Small intestine (tissue), 7 donors: Measurements from ENCODE around the gene FAM3A. TPM values are rescaled to one million over a fixed set of nuclear protein-coding genes. Genes with fewer than 3 reads are reported as not detected.
"Not testable (repeated sequence)": the region's sequence is repeated elsewhere in the genome, so short reads cannot be mapped to it uniquely, and the experiment has no call there.

Experiments
- DNase-seq, 2 donors: peaks; one replicate each; pipeline versions ENCODE4 v3.0.0 to v3.0.0-alpha.2; 2013
- FAIRE-seq: peaks from 2 replicates; lab custom pipeline; 2012; peaks lifted over from hg19 to GRCh38; lab: Jason Lieb, UNC
- H3K27ac ChIP-seq, 3 donors: one replicate each; pipeline ENCODE4 v1.5.1; 2013; ENCODE audit warnings: low read length in 2 of 3, mild to moderate bottlenecking in 2 of 3, control low read depth in 1 of 3, inconsistent platforms in 1 of 3, low read depth in 1 of 3, moderate library complexity in 1 of 3
- H3K27me3 ChIP-seq, 3 donors: one replicate each; pipeline ENCODE4 v1.6.1; 2013; ENCODE audit warnings: low read length in 3 of 3, inconsistent platforms in 1 of 3; ENCODE audit not compliant: control insufficient read depth in 3 of 3, insufficient read depth in 3 of 3
- H3K36me3 ChIP-seq, 3 donors: one replicate each; pipeline ENCODE4 v1.6.1; 2013; ENCODE audit warnings: low read length in 3 of 3, inconsistent platforms in 1 of 3, low read depth in 1 of 3, mild to moderate bottlenecking in 1 of 3, moderate library complexity in 1 of 3; ENCODE audit not compliant: control insufficient read depth in 3 of 3, insufficient read depth in 2 of 3
- H3K4me1 ChIP-seq, 3 donors: one replicate each; pipeline ENCODE4 v1.6.1; 2013; ENCODE audit warnings: low read length in 2 of 3, inconsistent platforms in 1 of 3, low read depth in 1 of 3, mild to moderate bottlenecking in 1 of 3, moderate library complexity in 1 of 3; ENCODE audit not compliant: control insufficient read depth in 3 of 3, insufficient read depth in 2 of 3
- H3K4me3 ChIP-seq, 3 donors: one replicate each; pipeline ENCODE4 v1.5.1; 2013; ENCODE audit warnings: low read length in 3 of 3, control low read depth in 1 of 3, inconsistent platforms in 1 of 3, low read depth in 1 of 3, mild to moderate bottlenecking in 1 of 3, moderate library complexity in 1 of 3
- H3K9me3 ChIP-seq, 2 donors: one replicate each; pipeline ENCODE4 v1.6.1; 2013; ENCODE audit warnings: low read depth in 1 of 2, low read length in 1 of 2; ENCODE audit not compliant: control insufficient read depth in 2 of 2, insufficient read depth in 1 of 2
- WGBS, 3 donors: extraction: QIAGEN DNeasy Blood & Tissue Kit; methylation state at CpG; one replicate each; pipeline ENCODE4 v1.1.7; 2013; 5-methylcytosine and 5-hydroxymethylcytosine counted together
- polyA plus RNA-seq, 4 donors: library from polyadenylated mRNA; stranded (reverse) in 3 of 4; unstranded in 1 of 4; fragments of 200-250 nt in 3 of 4; fragments of 120-200 nt in 1 of 4; gene quantifications; one replicate each; pipeline versions ENCODE4 v1.2.1 to v1.2.3, GENCODE V29; 2013
- donor health status: healthy with polysubstance abuse.
- donor health status: control.
- donor health status: control.
- donor health status: Bipolar disorder and iron deficiency.
- donor health status: healthy.

FAM3A gene
- polyA plus RNA-seq, 4 donors, result 45.6 to 123 (median 90.1) TPM

- 85 to 91% (median 86%) methylated on average over 16 to 19 of the region's 19 CpGs for WGBS, 3 donors
Observed at GRCh38 chrX:154540897-154541535, 25.0 kb upstream of the FAM3A start.

DNA sequence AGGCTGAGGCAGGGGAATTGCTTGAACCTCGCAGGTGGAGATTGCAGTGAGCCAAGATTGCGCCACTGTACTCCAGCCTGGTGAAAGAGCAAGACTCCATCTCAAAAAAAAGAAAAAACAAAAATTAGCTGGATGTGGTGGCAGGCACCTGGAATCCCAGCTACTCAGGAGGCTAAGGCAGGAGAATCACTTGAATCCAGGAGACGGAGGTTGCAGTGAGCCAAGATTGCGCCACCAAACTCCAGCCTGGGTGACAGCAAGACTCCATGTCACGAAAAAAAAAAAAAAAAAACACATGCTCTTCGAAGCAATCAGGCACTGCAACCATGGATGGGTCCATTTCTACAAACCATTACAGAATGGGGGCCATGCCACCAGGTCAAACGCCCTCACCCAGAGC, 24.3 kb upstream of the FAM3A start:
- H3K27ac ChIP-seq, H3K27me3 ChIP-seq, H3K4me1 ChIP-seq, FAIRE-seq, H3K4me3 ChIP-seq, H3K9me3 ChIP-seq, DNase-seq: not testable (repeated sequence)
- WGBS, 3 donors, result 81 to 92% (median 88%) methylated on average over 5 to 7 of the region's 7 CpGs
- H3K36me3 ChIP-seq, result peaks cover 0 to 26% (median 0%) of the 10 kb centered on the region in 3 donors

More at GRCh38 chrX:154540897-154541535, 25.0 kb upstream of the FAM3A start:
- FAIRE-seq (no peak), DNase-seq (no peak)
- no peaks in the 10 kb centered on the region for H3K9me3 ChIP-seq
- peaks cover 0 to 2% (median 0%) of the 10 kb centered on the region in 3 donors for H3K4me1 ChIP-seq
- H3K27me3 ChIP-seq, result no peaks in the 10 kb centered on the region
- peak overlapping the region in 1 of 3 donors; percentile 67 for H3K27ac ChIP-seq
- no peak overlapping the region for H3K4me3 ChIP-seq
- H3K36me3 ChIP-seq, result peaks cover 0 to 20% (median 0%) of the 10 kb centered on the region in 3 donors

DNA sequence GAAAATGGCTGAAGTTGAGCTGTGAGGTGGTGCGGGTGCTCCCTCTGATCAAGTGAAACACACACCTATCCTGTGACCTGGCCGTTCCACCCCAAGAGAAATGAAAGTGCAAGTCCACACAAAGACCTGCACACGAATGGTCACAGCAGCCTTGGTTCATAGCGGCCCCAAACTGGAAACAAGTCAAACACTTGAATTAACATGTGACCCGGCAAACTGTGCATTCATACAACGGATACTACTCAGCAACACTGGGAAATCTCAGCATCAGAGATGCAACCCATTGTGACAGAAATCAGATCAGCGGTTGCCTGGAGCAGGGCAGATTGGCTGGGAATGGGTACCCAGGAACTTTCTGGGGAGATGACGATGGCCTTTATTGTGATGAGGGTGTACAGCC, 23.0 kb upstream of the FAM3A start:
- H3K4me3 ChIP-seq, result no peak overlapping the region
- no peaks in the 10 kb centered on the region for H3K9me3 ChIP-seq
- peaks cover 0 to 3% (median 0%) of the 10 kb centered on the region in 3 donors for H3K4me1 ChIP-seq
- H3K27ac ChIP-seq, result no peak overlapping the region
- DNase-seq, result no peak
- 82 to 90% (median 84%) methylated on average over 8 of the region's 8 CpGs for WGBS, 3 donors
- no peaks in the 10 kb centered on the region for H3K27me3 ChIP-seq
- H3K36me3 ChIP-seq, result peaks cover 0 to 30% (median 0%) of the 10 kb centered on the region in 3 donors
- no peak for FAIRE-seq

- 83 to 85% (median 84%) methylated on average over 5 to 9 of the region's 9 CpGs for WGBS, 3 donors
- FAIRE-seq, result no peak
- H3K36me3 ChIP-seq, result peaks cover 0 to 39% (median 0%) of the 10 kb centered on the region in 3 donors
Observed at GRCh38 chrX:154535892-154536291, 19.9 kb upstream of the FAM3A start.

DNA sequence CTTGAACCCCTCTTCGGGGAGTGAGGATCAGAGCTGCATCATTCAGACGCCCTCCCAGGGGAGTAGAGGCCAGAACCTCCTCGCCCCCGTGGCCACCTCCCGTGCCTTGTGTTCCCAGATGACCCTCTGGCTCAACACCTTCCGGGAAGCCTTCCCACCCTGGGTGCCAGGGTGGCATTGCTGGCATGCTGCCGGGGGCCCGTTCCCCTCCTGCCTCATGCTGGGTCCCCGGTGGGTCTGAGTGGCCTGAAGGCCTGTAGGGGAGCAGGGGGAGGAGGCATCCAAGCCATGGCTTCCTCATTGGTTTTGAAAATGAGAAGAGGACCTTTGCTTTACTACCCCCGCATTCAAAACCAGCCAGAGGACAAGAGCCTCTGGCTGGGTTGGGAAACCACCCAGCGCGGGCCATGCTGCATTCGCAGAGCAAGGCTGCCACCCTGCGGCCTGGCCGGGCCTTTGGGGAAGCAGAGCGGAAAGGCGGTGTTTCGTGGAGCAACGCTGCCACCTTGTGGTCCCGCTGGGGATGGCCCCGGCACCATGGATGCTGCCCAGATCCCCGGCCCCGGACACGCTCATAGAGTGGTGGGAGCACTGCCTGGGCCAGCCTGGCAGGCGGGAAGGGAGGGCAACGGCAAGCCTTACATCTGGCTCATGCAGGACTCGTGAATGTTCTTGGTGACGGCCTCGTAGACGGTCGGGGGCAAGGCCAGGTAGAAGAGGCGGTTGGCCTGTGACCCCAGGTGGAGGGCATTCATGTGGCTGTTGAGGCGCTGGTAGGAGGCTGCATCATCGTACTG, 18.7 kb upstream of the FAM3A start:
- H3K36me3 ChIP-seq, result peaks cover 0 to 41% (median 0%) of the 10 kb centered on the region in 3 donors
- no peak overlapping the region for H3K4me3 ChIP-seq
- H3K4me1 ChIP-seq, result peaks cover 0 to 15% (median 0%) of the 10 kb centered on the region in 3 donors
- no peak overlapping the region for H3K27ac ChIP-seq
- FAIRE-seq (no peak), DNase-seq (peak; percentile 74 to 81)
- no peaks in the 10 kb centered on the region for H3K27me3 ChIP-seq
- no peaks in the 10 kb centered on the region for H3K9me3 ChIP-seq
- WGBS, 3 donors, result 24 to 31% (median 24%) methylated on average over 26 to 34 of the region's 34 CpGs

More at GRCh38 chrX:154535892-154536291, 19.9 kb upstream of the FAM3A start:
- Histone ChIP-seq H3K27ac (no peak overlapping the region), H3K4me1 (peaks cover 0 to 11% (median 0%) of the 10 kb centered on the region in 3 donors), H3K9me3 (no peaks in the 10 kb centered on the region), H3K27me3 (no peaks in the 10 kb centered on the region), H3K4me3 (no peak overlapping the region)
- no peak for DNase-seq

DNA sequence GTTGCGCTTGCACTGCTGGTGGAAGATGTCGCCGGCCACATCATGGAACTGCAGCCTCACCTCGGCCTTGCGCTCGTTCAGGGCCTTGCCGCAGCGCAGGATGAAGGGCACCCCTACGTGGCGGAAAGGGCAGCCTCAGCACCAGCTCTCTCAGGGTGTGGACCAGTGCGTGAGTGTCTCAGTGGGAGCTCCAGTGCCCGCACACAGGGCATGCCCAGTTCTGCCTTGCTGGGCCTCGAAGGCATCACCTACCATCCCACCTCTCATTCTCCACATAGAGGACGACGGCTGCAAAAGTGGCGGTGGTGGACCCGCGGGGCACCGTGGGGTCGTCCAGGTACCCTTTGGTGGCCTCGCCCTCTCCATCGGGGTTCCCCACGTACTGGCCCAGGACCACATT, 16.7 kb upstream of the FAM3A start:
- Histone ChIP-seq H3K27me3 (no peaks in the 10 kb centered on the region), H3K36me3 (peaks cover 0 to 41% (median 0%) of the 10 kb centered on the region in 3 donors), H3K4me1 (peaks cover 0 to 16% (median 0%) of the 10 kb centered on the region in 3 donors), H3K9me3 (no peaks in the 10 kb centered on the region), H3K27ac (no peak overlapping the region), H3K4me3 (no peak overlapping the region)
- DNase-seq (no peak), FAIRE-seq (no peak)
- 93 to 95% (median 95%) methylated on average over 21 to 23 of the region's 23 CpGs for WGBS, 3 donors

GRCh38 chrX:154531626-154532025, 15.6 kb upstream of the FAM3A start:
- 75 to 93% (median 81%) methylated on average over 4 to 16 of the region's 16 CpGs for WGBS, 3 donors
- Histone ChIP-seq H3K4me3 (no peak overlapping the region), H3K27me3 (no peaks in the 10 kb centered on the region), H3K36me3 (peaks cover 0 to 41% (median 0%) of the 10 kb centered on the region in 3 donors), H3K27ac (peak overlapping the region in 1 of 3 donors; percentile 44), H3K4me1 (peaks cover 0 to 23% (median 0%) of the 10 kb centered on the region in 3 donors), H3K9me3 (no peaks in the 10 kb centered on the region)
- FAIRE-seq, result no peak
- no peak for DNase-seq

- H3K27me3 ChIP-seq, result no peaks in the 10 kb centered on the region
- FAIRE-seq (no peak), DNase-seq (no peak)
- no peaks in the 10 kb centered on the region for H3K9me3 ChIP-seq
- H3K4me1 ChIP-seq, result peaks cover 0 to 23% (median 0%) of the 10 kb centered on the region in 3 donors
- no peak overlapping the region for H3K27ac ChIP-seq
- H3K4me3 ChIP-seq, result no peak overlapping the region
- peaks cover 0 to 35% (median 0%) of the 10 kb centered on the region in 3 donors for H3K36me3 ChIP-seq
- 58 to 81% (median 63%) methylated on average over 4 to 11 of the region's 11 CpGs for WGBS, 3 donors
Observed at GRCh38 chrX:154530286-154530685, 14.3 kb upstream of the FAM3A start.
